Upper lobe of right lung (tissue), 1 donor: ENCODE data around the gene SLC44A1. TPM values are rescaled to one million over a fixed set of nuclear protein-coding genes. Genes with fewer than 3 reads are reported as not detected.
"Not testable (repeated sequence)": the region's sequence is repeated elsewhere in the genome, so short reads cannot be mapped to it uniquely, and the experiment has no call there.

Experiments used
- ATAC-seq: fragments of 200-7000 bp; cut with Tn5 transposase; one replicate; pipeline ENCODE4 v1.9.1; 2020; ENCODE audit warnings: mild to moderate bottlenecking, moderate library complexity
- DNase-seq: peaks from one replicate; pipeline ENCODE4 v3.0.0-alpha.2; 2020
- H3K27ac ChIP-seq: fragments of 200-600 bp; one replicate; pipeline ENCODE4 v1.8.0; 2022
- H3K27me3 ChIP-seq: fragments of 200-600 bp; one replicate; pipeline ENCODE4 v1.8.0; 2022; ENCODE audit warnings: mild to moderate bottlenecking
- H3K36me3 ChIP-seq: fragments of 200-600 bp; one replicate; pipeline ENCODE4 v1.8.0; 2022
- H3K4me1 ChIP-seq: fragments of 200-600 bp; one replicate; pipeline ENCODE4 v1.8.0; 2022
- H3K4me3 ChIP-seq: fragments of 200-600 bp; one replicate; pipeline ENCODE4 v1.8.0; 2022; ENCODE audit warnings: mild to moderate bottlenecking
- H3K9me3 ChIP-seq: fragments of 200-600 bp; one replicate; pipeline ENCODE4 v1.8.0; 2022
- CTCF ChIP-seq: fragments of 200-600 bp; IDR thresholded peaks from one replicate; pipeline ENCODE4 v1.8.0; 2022; ENCODE audit warnings: antibody characterized with exemption
- intact Hi-C: fragments of 100-400 bp; cut with DNase I; formaldehyde crosslinking; loops from one replicate; pipeline ENCODE4 v1.11.0; 2022
- total RNA-seq: library from RNA; stranded (reverse); fragmentation: NEBNext Ultra II Directional; extraction: Animal tissue kit (Norgen Biotek cat#: 25700); gene quantifications from one replicate; pipeline ENCODE4 v1.2.1, GENCODE V29; 2021
- donor health status: DM: no; HTN: yes; CAD: no; lungs with severe emphysema.

The SLC44A1 gene
- total RNA-seq, 1 donor from 2014 or later: 66.1 TPM

- ATAC-seq (peak; percentile 51), DNase-seq (no peak)
- no peak overlapping the region for H3K4me3 ChIP-seq
- intact Hi-C loops: no loop called here
- H3K27ac ChIP-seq: no peak overlapping the region
- TF ChIP-seq CTCF: no peak
- H3K4me1 ChIP-seq: peaks cover 14% of the 10 kb centered on the region
- H3K27me3 ChIP-seq: no peaks in the 10 kb centered on the region
- no peaks in the 10 kb centered on the region for H3K36me3 ChIP-seq
- no peaks in the 10 kb centered on the region for H3K9me3 ChIP-seq
These were observed 19.9 kb downstream of the SLC44A1 start for GRCh38 chr9:105264380-105264779.

- H3K4me3 ChIP-seq, H3K27ac ChIP-seq, H3K36me3 ChIP-seq, H3K9me3 ChIP-seq, H3K27me3 ChIP-seq, ATAC-seq, H3K4me1 ChIP-seq, intact Hi-C loops, DNase-seq: not testable (repeated sequence)
These were observed 23.8 kb downstream of the SLC44A1 start for GRCh38 chr9:105268254-105268653.

DNA sequence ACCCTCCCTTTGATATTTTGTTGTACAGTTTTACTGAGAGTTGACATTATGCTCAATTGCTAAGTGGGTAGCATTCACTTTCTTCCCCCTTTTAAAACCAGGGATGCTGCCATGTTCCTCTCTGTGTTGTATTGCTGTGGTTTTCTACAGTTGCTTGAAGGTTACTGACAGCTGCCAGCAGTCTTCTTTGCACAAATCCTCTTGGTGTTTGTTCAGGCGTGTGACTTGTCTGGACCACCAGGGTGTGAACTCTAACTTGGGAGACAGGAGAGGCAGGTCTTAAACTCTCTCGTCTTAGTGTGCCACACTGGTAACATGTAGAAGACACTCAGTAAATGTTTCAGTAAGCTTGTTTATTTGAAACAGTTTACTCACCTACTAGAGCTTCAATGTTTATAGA lies 25.1 kb downstream of the SLC44A1 start:
- Histone ChIP-seq H3K4me1 (no peaks in the 10 kb centered on the region), H3K9me3 (no peaks in the 10 kb centered on the region), H3K36me3 (no peaks in the 10 kb centered on the region), H3K27me3 (no peaks in the 10 kb centered on the region), H3K27ac (no peak overlapping the region), H3K4me3 (no peak overlapping the region)
- DNase-seq (no peak), ATAC-seq (no peak)
- TF ChIP-seq CTCF: no peak
- intact Hi-C loops: no loop called here

DNA sequence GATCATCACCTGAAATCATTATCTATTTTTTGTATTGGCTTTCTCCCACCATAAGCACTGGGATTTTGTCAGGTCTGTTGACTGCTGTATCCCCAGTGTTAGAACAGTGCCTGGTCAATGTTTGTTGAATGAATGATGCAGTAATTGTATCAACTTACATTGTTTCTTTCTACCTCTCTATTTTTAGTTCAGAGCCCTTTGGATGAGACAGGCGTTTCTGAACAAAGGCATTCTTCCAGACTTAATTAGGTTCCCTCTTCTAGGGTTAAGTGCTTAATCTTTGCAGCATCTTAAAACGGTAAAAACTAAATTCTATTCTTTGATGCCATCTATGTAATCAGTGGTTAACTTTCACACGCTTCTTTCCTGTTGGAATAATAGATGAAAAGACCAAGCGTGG lies 26.3 kb downstream of the SLC44A1 start:
- ATAC-seq (no peak), DNase-seq (no peak)
- Histone ChIP-seq H3K4me1 (peaks cover 9% of the 10 kb centered on the region), H3K27ac (no peak overlapping the region), H3K4me3 (no peak overlapping the region), H3K27me3 (no peaks in the 10 kb centered on the region), H3K36me3 (no peaks in the 10 kb centered on the region), H3K9me3 (no peaks in the 10 kb centered on the region)
- intact Hi-C loops: no loop called here
- no peak for TF ChIP-seq CTCF

DNA sequence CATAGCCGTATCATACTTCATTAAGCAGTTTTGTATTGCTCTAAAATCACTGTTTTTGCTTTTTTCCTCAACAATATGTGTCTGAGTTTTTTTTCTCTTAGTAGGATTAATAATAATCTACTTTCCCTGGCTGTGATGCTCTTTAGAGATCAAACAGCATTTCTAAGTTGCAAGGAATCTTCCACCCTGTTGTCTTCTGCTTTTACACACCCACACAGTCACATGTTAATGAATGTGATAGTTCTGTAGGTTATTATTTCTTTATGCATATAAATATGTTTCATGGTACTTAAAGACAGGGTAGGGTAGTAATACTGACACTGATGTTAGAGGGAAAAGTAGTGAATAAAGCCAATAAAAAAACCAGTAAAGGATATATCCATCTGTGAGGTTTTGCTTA lies 29.3 kb downstream of the SLC44A1 start:
- H3K9me3 ChIP-seq: no peaks in the 10 kb centered on the region
- no peak overlapping the region for H3K4me3 ChIP-seq
- DNase-seq (no peak), ATAC-seq (no peak)
- no peak overlapping the region for H3K27ac ChIP-seq
- peaks cover 10% of the 10 kb centered on the region for H3K4me1 ChIP-seq
- intact Hi-C loops: no loop called here
- no peak for TF ChIP-seq CTCF
- no peaks in the 10 kb centered on the region for H3K36me3 ChIP-seq
- H3K27me3 ChIP-seq: no peaks in the 10 kb centered on the region

- Histone ChIP-seq H3K36me3 (no peaks in the 10 kb centered on the region), H3K27me3 (no peaks in the 10 kb centered on the region), H3K9me3 (no peaks in the 10 kb centered on the region), H3K27ac (no peak overlapping the region), H3K4me1 (peaks cover 10% of the 10 kb centered on the region), H3K4me3 (no peak overlapping the region)
- ATAC-seq: no peak
- no peak for DNase-seq
- TF ChIP-seq CTCF: no peak
- intact Hi-C loops: no loop called here
These were observed 30.7 kb downstream of the SLC44A1 start for GRCh38 chr9:105275111-105275510.
